HS-27A (cell line): Measurements from ENCODE around the gene DNAJC6.
"Not testable (repeated sequence)": the region's sequence is repeated elsewhere in the genome, so short reads cannot be mapped to it uniquely, and the experiment has no call there.

Experiments used
- DNase-seq: peaks from one replicate; pipeline ENCODE4 v3.0.0-alpha.2; 2012; ENCODE audit warnings: low read depth, missing footprints

The DNAJC6 gene

GRCh38 chr1:65429078-65429477 lies 119.7 kb downstream of the DNAJC6 start:
- no peak for DNase-seq

- peak; percentile 77 for DNase-seq
These were observed 120.5 kb downstream of the DNAJC6 start for GRCh38 chr1:65429806-65430205.

GRCh38 chr1:65431111-65431705 lies 121.9 kb downstream of the DNAJC6 start:
- DNase-seq: no peak

- no peak for DNase-seq
These were observed 123.6 kb downstream of the DNAJC6 start for GRCh38 chr1:65432918-65433317.

- no peak for DNase-seq
These were observed 124.9 kb downstream of the DNAJC6 start for GRCh38 chr1:65434255-65434654.

- no peak for DNase-seq
These were observed 125.4 kb downstream of the DNAJC6 start for GRCh38 chr1:65434760-65435159.

GRCh38 chr1:65435987-65436386 lies 126.6 kb downstream of the DNAJC6 start:
- DNase-seq: no peak

GRCh38 chr1:65437616-65438015 lies 128.3 kb downstream of the DNAJC6 start:
- DNase-seq: no peak

GRCh38 chr1:65440322-65440900 lies 131.1 kb downstream of the DNAJC6 start:
- no peak for DNase-seq

GRCh38 chr1:65440915-65441314 lies 131.6 kb downstream of the DNAJC6 start:
- DNase-seq: no peak

GRCh38 chr1:65441464-65441863 lies 132.1 kb downstream of the DNAJC6 start:
- no peak for DNase-seq

GRCh38 chr1:65442442-65442841 lies 133.1 kb downstream of the DNAJC6 start:
- DNase-seq: no peak

- no peak for DNase-seq
These were observed 134.3 kb downstream of the DNAJC6 start for GRCh38 chr1:65443647-65444046.

- no peak for DNase-seq
These were observed 134.8 kb downstream of the DNAJC6 start for GRCh38 chr1:65444128-65444640.

- no peak for DNase-seq
These were observed 136.5 kb downstream of the DNAJC6 start for GRCh38 chr1:65445837-65446236.

- DNase-seq: no peak
These were observed 140.0 kb downstream of the DNAJC6 start for GRCh38 chr1:65449214-65449823.

GRCh38 chr1:65455678-65456077 lies 146.3 kb downstream of the DNAJC6 start:
- not testable (repeated sequence) for DNase-seq

- no peak for DNase-seq
These were observed 147.1 kb downstream of the DNAJC6 start for GRCh38 chr1:65456481-65456880.

- DNase-seq: no peak
These were observed 148.5 kb downstream of the DNAJC6 start for GRCh38 chr1:65457868-65458267.

- DNase-seq: no peak
These were observed 149.5 kb downstream of the DNAJC6 start for GRCh38 chr1:65458730-65459396.

GRCh38 chr1:65459397-65459768 lies 150.0 kb downstream of the DNAJC6 start:
- peak; percentile 46 for DNase-seq
